GM18502 (cell line): ENCODE data around the gene TNPO2.
"Not testable (repeated sequence)": the region's sequence is repeated elsewhere in the genome, so short reads cannot be mapped to it uniquely, and the experiment has no call there.

Experiments used
- ATAC-seq: cut with Tn5 transposase; IDR thresholded peaks from one replicate; pipeline ENCODE4 v1.9.1; 2021; ENCODE audit warnings: mild to moderate bottlenecking; ENCODE audit not compliant: unreplicated experiment, poor library complexity

The TNPO2 gene

GRCh38 chr19:12708641-12709040, 15.1 kb downstream of the TNPO2 start:
- no peak for ATAC-seq

- ATAC-seq = no peak
Observed at GRCh38 chr19:12706332-12706718, 17.4 kb downstream of the TNPO2 start.

- no peak for ATAC-seq
Observed at GRCh38 chr19:12705654-12706331, 17.9 kb downstream of the TNPO2 start.

- ATAC-seq = no peak
Observed at GRCh38 chr19:12705169-12705568, 18.6 kb downstream of the TNPO2 start.

GRCh38 chr19:12703046-12703445, 20.7 kb downstream of the TNPO2 start:
- no peak for ATAC-seq

GRCh38 chr19:12701596-12702282, 22.0 kb downstream of the TNPO2 start:
- ATAC-seq = no peak

- ATAC-seq = no peak
Observed at GRCh38 chr19:12698138-12698537, 25.6 kb downstream of the TNPO2 start.

- ATAC-seq = not testable (repeated sequence)
Observed at GRCh38 chr19:12697425-12697824, 26.3 kb downstream of the TNPO2 start.

- peak; percentile 77 for ATAC-seq
Observed at GRCh38 chr19:12696366-12697335, 27.1 kb downstream of the TNPO2 start, which contains the start of gene FBXW9. Gene FBXW9, minus strand, starts transcription at chr19:12696631. Its CDS starts 50 bp downstream, at chr19:12696581.

- peak; percentile 13 for ATAC-seq
Observed at GRCh38 chr19:12695997-12696365, 27.8 kb downstream of the TNPO2 start.

GRCh38 chr19:12695514-12695913, 28.2 kb downstream of the TNPO2 start:
- no peak for ATAC-seq

GRCh38 chr19:12695096-12695495, 28.6 kb downstream of the TNPO2 start:
- no peak for ATAC-seq

- ATAC-seq = no peak
Observed at GRCh38 chr19:12694641-12695040, 29.1 kb downstream of the TNPO2 start.

- ATAC-seq = no peak
Observed at GRCh38 chr19:12692960-12693359, 30.8 kb downstream of the TNPO2 start.

- no peak for ATAC-seq
Observed at GRCh38 chr19:12689581-12690216, 34.0 kb downstream of the TNPO2 start.

- no peak for ATAC-seq
Observed at GRCh38 chr19:12689012-12689411, 34.7 kb downstream of the TNPO2 start.

- no peak for ATAC-seq
Observed at GRCh38 chr19:12687496-12688196, 36.1 kb downstream of the TNPO2 start, which contains the start of gene GNG14. Gene GNG14, plus strand, starts transcription at chr19:12687998. Its CDS starts 51 bp downstream, at chr19:12688049.

GRCh38 chr19:12685831-12686230, 37.9 kb downstream of the TNPO2 start:
- no peak for ATAC-seq
